Measurements from ENCODE around the gene ARHGAP40.

DNA sequence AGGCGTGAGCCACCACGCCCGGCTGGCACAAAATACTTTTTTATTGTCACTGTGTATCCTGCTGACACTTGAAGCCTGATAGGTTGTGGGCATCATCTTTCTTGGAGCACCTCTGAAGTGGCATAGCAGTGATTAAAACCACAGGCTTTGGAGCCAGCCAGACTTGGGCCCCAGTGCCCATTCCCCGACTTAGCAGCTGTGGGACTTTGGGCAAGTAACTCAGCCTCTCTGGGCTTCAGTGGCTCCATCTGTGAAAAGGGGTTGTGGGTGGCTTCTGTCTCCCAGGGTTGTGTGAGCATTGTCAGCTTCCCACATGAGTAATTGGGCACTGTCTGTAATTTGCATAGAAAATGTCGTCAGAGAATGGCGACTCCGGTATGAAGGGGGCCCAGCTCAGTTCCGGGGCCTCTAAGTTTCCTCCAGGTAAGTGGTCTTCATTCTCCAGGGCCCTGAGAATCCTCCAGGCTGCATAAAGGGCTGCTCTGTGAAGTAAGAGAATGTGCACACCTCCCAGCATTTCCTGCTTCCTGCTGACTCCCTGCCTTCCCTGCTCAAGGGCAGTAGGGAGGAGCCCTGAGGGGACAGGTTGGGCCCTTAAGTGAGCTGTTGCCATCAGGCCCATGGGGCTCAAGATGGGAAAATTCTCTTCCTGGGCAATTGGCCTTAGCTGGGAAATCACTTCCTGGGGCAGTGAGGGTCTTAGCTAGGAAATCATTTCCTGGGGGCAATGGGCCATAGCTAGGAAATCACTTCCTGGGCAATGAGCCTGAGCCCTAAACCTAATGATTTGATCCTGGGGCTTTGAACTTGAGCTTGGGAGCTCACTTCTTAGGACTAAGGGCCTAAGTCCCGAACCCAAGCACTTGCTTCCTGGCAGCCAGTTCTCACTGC is 27.2 kb downstream of the ARHGAP40 start:
- TF ChIP-seq EZH2 (IDR thresholded peaks at IDR 0.05; ENCODE audit: insufficient read depth, poor library complexity, severe bottlenecking), result no peak
- no peak for TF ChIP-seq EZH2phosphoT487 (IDR thresholded peaks at IDR 0.05; ENCODE audit: insufficient read depth, low read depth)

Measured in GM23248 (cell line).